LNCaP clone FGC (cell line): ENCODE data around the gene MTCL1.

ENCODE experiments used
- DNase-seq: peaks from one replicate; pipeline ENCODE4 v3.0.0-alpha.2; 2011; ENCODE audit warnings: low read depth
- H3K4me3 ChIP-seq: 2 replicates; pipeline ENCODE4 v1.5.1; 2011; ENCODE audit warnings: mild to moderate bottlenecking, low read depth, low read length, control low read depth
- TF ChIP-seq, protein P1 (sequence below): IDR thresholded peaks from 2 replicates; pipeline ENCODE4 v1.5.1; 2012; ENCODE audit warnings: mild to moderate bottlenecking; ENCODE audit not compliant: control insufficient read depth, insufficient read depth; ENCODE audit errors: extremely low read depth

The MTCL1 gene

DNA sequence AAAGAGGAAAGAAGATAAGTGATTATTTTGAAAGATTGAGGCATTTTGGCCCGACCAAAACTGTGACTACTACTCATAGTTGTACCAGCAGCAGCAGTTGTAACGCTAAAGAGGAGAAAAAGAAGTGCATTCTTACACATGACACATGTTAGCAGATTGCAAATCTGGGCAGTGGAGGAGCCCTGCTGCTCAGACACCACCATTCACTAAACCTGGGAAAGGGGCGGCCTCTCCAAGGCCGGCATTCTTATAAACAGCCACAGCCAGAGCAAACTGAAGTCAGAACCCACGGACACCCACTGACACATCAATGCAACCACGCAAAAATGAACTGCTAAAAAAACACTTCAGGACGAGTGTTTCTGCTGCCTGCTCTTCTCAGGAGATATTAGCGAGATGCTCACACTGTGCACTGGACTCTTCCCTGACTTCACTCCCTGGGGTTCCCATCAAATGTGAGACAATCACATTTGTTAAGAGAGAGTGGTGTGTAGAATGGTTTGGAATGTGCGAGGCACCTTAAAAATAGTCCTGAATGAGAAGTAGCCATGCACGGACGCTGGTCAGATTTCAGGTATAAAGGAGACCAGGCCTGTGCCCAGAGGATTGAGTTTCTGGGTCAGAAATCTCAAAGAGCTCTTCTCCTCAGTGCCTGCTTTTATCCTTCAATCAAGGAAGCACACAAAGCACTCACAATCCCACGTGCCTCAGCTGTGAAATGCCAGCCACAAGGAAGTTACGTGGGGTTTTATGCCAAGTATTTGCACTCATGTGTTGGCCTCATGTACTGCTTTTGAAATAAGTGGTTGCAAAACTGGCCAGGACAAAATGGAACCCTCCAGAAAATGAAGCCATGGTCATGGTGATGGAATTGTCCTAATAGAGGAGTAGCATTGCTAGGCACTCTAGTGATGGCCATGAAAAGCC, 83.4 kb downstream of the MTCL1 start:
- TF ChIP-seq, protein P1, sequence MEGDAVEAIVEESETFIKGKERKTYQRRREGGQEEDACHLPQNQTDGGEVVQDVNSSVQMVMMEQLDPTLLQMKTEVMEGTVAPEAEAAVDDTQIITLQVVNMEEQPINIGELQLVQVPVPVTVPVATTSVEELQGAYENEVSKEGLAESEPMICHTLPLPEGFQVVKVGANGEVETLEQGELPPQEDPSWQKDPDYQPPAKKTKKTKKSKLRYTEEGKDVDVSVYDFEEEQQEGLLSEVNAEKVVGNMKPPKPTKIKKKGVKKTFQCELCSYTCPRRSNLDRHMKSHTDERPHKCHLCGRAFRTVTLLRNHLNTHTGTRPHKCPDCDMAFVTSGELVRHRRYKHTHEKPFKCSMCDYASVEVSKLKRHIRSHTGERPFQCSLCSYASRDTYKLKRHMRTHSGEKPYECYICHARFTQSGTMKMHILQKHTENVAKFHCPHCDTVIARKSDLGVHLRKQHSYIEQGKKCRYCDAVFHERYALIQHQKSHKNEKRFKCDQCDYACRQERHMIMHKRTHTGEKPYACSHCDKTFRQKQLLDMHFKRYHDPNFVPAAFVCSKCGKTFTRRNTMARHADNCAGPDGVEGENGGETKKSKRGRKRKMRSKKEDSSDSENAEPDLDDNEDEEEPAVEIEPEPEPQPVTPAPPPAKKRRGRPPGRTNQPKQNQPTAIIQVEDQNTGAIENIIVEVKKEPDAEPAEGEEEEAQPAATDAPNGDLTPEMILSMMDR: no peak
- no peak for DNase-seq
- no peak overlapping the region for H3K4me3 ChIP-seq

DNA sequence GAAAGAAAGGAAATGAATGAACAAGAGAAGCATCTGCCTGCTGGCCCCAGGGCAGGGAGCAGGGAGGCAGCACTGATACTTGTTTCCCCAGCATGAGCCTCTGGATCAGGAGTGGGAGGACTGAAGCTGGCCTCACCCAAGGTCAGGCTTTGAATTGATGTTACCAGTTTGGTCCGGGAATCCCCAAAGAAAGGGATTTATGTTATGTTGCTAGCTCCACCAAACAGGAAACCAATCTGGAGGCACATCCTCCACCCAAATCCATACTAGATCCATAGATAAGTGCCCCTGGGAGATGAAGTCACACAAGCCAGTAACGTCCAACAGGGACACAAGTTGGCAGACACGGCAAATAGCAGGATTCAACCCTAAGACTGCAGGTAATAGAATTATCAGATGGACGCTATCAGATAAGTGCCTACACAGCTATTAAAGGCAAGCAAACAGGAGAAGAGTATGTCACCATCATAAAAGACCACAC, 85.9 kb downstream of the MTCL1 start:
- no peak for DNase-seq
- TF ChIP-seq, protein P1: no peak
- H3K4me3 ChIP-seq: no peak overlapping the region

DNA sequence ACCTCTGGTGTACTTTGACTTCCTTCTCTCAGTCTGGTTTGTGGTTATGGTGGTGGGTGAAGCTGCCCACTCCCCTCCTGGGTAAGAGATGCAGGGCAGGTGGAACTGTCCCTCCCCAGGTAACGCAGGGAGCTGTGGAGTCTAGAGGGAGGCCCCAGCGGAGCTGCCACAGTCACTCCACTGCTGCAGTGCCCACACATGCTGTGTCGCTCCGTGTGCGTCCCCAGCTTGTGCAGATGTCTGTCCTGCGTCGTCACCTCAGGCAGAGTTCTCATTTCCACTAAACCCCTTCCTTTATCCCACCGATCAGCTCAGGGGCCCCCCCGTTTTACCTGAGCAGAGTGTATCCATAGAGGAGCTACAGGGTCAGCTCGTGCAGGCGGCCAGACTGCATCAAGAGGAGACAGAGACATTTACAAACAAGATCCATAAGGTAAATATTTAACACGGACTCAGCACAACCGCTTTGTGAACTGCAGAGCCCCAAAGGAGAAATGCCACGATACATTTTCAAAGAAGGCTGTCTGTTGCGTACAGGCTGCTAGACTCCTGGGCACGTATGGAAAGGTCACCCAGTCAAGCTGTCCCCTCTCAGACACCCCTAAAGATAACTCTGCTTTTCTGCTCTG, 87.4 kb downstream of the MTCL1 start:
- TF ChIP-seq, protein P1: no peak
- H3K4me3 ChIP-seq: no peak overlapping the region
- DNase-seq: no peak

DNA sequence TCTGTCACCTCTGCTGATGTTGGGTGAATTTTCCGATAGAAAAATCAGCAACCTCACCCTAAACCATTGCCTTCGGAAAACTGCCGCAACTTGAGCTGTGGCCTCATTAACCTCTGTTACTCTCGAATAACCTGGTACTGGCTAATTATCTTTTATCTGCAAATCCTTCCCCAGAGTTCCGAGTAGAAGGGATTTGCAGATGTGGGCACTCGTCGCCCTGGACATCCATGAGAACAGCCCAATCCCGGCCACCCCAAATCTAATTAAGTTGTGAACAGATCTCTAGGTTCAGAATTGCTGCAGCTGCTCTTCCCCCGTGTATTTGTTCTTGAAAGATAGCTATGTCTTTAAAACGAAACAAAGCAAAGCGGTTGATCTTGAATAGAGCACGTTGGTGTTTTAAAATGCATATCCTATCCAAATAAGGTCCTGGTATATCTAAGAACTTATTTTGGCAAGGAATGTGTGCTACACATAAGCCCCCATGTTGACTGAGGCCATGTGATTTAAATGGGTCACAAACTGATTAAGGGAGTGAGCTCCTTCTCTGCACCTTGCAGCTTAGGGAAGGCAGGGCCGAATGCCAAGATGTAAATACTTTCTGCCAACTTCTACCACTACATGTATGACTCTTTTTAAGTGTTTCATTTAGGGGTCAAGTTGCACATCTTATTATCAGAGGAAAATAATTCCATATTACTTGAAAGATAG, 88.2 kb downstream of the MTCL1 start:
- H3K4me3 ChIP-seq: no peak overlapping the region
- TF ChIP-seq, protein P1: no peak
- DNase-seq: no peak

DNA sequence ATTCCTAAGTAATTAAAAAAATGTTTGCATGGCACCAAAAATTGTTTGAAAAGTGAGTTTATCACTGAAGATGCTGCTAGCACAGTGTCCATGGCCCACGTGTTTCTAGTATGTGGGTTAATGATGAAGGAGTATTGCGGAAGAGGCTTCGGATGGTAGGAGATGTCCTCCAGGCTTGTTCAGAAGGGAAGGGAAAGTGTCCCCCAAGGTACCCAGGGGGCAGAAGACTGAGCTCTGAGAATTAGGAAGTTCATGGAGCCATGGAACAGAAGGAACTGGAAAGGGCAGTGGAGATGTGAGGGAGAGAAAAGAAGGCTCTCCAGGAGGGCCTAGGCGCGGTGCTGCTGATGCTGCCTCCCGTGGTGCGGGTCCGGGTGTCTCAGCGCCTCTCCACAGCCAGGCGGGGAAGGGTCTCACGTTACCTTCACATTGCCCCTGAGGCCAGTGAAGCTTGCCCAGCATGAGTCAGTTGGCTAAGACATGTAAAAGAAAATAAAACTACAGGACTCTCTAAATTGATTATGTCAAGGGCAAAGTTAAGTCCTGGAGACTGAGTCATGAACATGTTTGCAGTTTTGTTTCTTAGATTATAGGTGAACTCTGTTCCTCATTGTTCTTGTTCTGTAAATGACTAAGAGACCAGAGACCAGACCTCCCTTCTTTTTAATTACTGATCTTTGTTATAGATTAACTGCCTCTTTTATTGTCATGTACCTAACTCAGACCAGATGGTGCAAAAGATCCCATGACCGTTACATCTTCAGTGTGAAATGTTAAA, 89.0 kb downstream of the MTCL1 start:
- DNase-seq: no peak
- TF ChIP-seq, protein P1: no peak
- no peak overlapping the region for H3K4me3 ChIP-seq

DNA sequence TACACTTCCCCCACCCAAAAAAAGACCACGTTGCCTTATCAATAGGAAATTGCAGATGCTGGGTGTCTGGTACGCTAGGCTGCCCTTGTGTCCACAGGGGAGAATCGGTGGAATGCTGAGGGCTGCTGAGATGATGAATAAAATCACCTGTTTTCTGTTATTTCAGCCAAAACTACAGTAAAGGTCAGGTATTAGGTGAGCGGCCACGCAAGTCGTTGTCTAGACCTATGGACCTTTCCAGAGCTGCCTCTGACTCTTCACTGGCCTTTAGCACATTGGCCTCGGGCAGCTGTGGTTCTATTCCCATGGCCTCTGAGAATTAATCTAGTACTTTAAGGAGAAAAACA, 89.6 kb downstream of the MTCL1 start:
- H3K4me3 ChIP-seq: no peak overlapping the region
- TF ChIP-seq, protein P1: no peak
- no peak for DNase-seq
